VCaP (cell line): ENCODE measurements around the gene S100A1.

Experiments used
- H3K27ac ChIP-seq: fragments of 450-650 bp; 2 replicates; pipeline ENCODE4 v1.5.1; 2017
- CTCF ChIP-seq: fragments of 450-650 bp; conservative IDR thresholded peaks from 2 replicates; pipeline ENCODE4 v1.5.1; 2017; ENCODE audit warnings: mild to moderate bottlenecking, moderate library complexity

Gene S100A1

GRCh38 chr1:153626904-153627714, 1.1 kb upstream of the S100A1 start, which contains the start of gene S100A13:
Gene S100A13 (minus strand): TSS chr1:153627505. CDS start chr1:153626472, 1,033 bp downstream.
- TF ChIP-seq CTCF = peak; percentile 71
- H3K27ac ChIP-seq = peak within 1 kb of the TSS; percentile 77

GRCh38 chr1:153628638-153629342, 556 bp downstream of the S100A1 start:
- H3K27ac ChIP-seq = no peak overlapping the region
- no peak for TF ChIP-seq CTCF

- no peak for TF ChIP-seq CTCF
- no peak overlapping the region for H3K27ac ChIP-seq
Observed at GRCh38 chr1:153629343-153629665, 1.1 kb downstream of the S100A1 start.

- TF ChIP-seq CTCF = no peak
- no peak overlapping the region for H3K27ac ChIP-seq
Observed at GRCh38 chr1:153629971-153630370, 1.7 kb downstream of the S100A1 start.

- H3K27ac ChIP-seq = no peak overlapping the region
- TF ChIP-seq CTCF = no peak
Observed at GRCh38 chr1:153630384-153630783, 2.1 kb downstream of the S100A1 start.

- no peak for TF ChIP-seq CTCF
Observed at GRCh38 chr1:153631047-153632022, 3.1 kb downstream of the S100A1 start.

More at GRCh38 chr1:153631047-153632022, 3.1 kb downstream of the S100A1 start:
- H3K27ac ChIP-seq = no peak overlapping the region
